ENCODE data around the gene SORCS3.

DNA sequence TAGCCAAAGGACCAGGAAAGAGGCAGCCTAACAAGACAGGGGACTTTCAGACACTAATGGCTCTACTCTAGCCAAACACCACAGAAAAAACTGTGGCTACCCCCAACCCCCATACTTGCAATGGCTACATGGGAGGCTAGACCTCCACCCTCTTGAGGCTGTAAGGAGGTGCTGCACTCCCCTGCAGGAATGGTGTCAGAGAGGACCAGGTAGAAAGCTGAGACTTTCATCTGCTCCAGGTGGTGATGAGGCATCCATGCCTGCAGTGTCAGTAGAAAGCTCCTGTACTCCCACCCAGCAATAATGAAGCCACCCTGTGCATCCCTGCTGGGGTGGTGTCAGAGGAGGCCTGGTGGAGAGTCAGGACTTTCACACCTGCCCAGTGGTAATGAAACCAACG lies 18.9 kb upstream of the SORCS3 start:
- TF ChIP-seq, protein P1, sequence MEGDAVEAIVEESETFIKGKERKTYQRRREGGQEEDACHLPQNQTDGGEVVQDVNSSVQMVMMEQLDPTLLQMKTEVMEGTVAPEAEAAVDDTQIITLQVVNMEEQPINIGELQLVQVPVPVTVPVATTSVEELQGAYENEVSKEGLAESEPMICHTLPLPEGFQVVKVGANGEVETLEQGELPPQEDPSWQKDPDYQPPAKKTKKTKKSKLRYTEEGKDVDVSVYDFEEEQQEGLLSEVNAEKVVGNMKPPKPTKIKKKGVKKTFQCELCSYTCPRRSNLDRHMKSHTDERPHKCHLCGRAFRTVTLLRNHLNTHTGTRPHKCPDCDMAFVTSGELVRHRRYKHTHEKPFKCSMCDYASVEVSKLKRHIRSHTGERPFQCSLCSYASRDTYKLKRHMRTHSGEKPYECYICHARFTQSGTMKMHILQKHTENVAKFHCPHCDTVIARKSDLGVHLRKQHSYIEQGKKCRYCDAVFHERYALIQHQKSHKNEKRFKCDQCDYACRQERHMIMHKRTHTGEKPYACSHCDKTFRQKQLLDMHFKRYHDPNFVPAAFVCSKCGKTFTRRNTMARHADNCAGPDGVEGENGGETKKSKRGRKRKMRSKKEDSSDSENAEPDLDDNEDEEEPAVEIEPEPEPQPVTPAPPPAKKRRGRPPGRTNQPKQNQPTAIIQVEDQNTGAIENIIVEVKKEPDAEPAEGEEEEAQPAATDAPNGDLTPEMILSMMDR (IDR thresholded peaks at IDR 0.05; ENCODE audit: low read length) = no peak
- no peak for TF ChIP-seq EZH2 (optimal IDR thresholded peaks at IDR 0.05; ENCODE audit: low read depth, low read length)

All from MM.1S (cell line).